Measurements from ENCODE around the gene CNIH2.

- TF ChIP-seq CTCF (IDR thresholded peaks at IDR 0.05) = no peak
- TF ChIP-seq POLR2A (IDR thresholded peaks at IDR 0.05) = no peak
Observed at GRCh38 chr11:66278363-66279091, 552 bp downstream of the CNIH2 start.

Measured in thyroid gland (tissue), 4 donors.